SIG-M5 treated with dmso at 0.1 percent for 504 hours (cell line): ENCODE data around the gene C9.
A peak's percentile ranks its signal among the peaks of the same experiment; 100 is the strongest.
"Not testable (repeated sequence)": the region's sequence is repeated elsewhere in the genome, so short reads cannot be mapped to it uniquely, and the experiment has no call there.

Experiments
- DNase-seq: peaks from one replicate; lab custom pipeline; 2025; ENCODE audit not compliant: unreplicated experiment; lab: John Stamatoyannopoulos, UW

C9 gene

DNA sequence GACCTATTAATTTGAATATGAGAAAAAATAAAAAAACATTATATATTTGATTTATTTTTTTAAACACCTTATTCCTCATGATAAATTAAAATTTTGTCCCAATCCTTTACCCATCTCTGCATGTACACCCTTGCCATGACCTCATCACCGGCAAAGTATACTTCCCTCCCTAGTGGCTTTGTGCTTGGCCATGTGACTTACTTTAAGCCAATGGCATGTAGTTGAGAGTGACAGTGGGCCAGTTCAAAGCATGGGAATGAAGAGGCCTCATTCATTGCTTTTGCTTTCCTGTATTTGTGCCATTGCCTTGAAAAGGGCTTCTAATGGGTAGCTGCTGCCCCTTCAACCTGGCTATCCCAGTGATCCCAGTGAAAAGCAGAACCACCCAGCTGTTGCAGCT, 31.2 kb downstream of the C9 start:
- no peak for DNase-seq

DNA sequence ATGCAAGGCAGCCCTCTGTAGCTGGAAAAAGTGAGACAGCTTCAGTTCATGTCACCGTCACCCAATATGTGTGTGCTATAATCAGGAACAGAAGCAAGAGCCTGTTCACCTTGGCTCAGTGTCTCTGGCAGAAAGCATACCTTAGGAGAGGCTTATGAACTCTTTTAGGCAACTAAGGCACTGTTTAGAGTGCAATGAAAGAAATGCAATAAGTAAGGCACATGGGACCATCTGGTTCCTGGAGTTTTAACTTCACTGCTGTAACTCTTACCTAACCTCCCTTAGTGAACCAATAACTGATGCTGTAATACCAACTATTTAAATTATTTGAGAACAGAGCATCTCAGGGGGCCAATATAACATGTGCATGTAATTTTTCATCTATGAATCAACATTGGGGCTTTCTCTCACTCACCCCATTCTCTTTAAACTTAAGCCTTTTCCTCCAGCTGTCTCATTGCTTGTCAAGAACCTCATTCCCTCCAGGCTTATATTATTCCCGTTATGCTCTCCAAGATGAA, 32.4 kb downstream of the C9 start:
- no peak for DNase-seq

DNA sequence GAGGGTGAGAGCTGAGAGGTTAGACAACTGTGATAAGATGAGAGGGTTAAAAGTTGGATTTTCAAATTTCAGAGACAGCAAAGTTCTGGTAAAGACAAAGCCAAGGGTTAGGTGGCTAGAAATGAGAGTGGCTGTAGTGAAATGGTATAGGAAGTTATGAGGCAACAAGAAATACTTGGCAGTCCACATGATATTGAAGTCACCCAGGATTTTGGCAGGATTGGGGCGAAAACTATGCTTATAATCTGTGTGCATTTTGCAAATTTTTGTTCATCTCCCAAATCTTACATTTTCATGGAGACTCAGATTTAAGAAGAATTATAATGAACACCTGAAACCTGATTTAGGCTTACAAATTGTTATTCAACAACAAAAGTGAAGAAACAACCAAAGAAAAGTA, 35.6 kb downstream of the C9 start:
- DNase-seq: no peak

DNA sequence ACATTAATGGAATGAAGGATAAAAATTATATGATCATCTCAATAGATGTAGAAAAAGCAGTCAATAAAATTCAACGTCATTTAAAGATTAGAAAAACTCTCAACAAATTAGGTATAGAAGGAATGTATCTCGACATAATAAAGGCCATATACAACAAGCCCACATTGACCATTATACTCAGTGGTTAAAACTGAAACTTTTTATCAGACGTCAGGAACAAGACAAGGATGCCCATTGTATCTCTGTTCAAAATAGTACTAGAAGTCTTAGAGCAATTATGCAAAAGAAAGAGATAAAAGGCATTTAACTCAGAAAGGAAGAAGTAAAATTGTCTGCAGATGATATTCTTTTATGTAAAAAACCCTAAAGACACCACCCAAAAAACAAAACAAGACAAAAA, 40.8 kb downstream of the C9 start:
- DNase-seq: no peak

DNA sequence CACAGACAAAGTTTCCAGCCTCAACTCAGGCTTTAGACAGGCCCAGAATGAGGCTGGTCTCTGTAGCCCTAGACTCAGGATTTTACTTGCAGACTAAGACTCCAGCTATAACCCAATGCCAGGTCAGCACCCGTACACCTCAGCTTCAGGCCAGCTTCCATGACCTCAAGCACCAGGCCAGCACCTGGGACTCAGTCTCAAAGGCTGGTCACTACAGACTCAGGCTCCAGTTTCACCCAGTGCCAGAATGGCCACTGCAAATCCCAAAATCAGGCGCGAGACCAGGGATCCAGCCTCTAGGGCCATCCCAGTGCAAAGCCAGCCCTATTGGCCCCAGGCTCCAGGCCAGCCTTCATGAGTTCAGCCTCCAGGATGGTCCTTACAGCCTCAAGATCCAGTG, 44.9 kb downstream of the C9 start:
- DNase-seq: no peak

DNA sequence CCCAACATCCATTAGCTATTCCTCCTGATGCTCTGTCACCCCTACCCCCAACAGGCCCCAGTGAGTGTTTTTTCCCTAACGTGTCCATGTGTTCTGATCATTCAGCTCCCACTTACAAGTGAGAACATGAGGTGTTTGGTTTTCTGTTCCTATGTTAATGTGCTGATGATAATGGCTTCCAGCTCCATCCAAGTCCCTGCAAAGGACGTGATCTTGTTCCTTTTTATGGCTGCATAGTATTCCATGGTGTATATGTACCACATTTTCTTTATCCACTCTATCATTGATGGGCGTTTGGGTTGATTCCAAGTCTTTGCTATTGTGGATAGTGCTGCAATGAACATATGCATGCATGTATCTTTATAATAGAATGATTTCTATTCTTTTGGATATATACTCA, 47.8 kb downstream of the C9 start:
- DNase-seq: not testable (repeated sequence)

DNA sequence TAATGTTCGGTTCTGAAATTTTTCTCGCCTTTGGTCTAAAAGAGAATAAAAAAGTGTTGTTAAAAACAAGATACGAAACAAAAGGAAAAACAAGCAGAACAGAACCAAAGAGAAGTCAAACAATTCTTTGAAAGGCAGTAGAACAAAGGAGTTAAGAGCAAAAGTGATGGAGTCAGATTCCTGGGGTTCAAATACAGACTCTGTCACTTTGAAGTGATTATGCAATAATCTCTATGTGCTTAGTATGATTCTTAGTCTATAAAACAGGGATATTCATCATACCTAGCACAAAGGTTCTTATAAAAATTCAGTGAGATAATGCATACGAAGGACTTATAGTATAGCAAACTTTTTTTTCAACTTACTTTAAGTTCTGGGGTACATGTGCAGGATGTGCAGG, 48.3 kb downstream of the C9 start:
- DNase-seq: no peak

DNA sequence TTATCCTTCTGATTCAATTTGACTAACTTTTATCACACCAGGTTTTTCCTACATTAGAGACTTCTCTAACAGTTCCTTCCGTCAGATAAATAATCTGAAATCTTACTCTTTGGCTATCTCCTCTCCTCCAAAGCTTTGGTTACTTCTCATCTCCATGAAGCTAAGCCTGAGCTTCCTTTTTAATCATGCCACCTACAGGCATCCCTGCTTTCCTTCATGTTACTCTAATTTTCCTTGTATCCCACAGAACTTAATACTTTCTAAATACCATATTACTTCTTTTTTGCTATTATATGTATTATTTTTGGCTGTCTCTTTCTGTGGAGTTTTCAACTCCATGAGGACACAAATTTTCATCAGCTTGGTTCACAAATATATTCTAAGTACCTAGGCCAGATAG, 49.7 kb downstream of the C9 start:
- peak; percentile 8 for DNase-seq

DNA sequence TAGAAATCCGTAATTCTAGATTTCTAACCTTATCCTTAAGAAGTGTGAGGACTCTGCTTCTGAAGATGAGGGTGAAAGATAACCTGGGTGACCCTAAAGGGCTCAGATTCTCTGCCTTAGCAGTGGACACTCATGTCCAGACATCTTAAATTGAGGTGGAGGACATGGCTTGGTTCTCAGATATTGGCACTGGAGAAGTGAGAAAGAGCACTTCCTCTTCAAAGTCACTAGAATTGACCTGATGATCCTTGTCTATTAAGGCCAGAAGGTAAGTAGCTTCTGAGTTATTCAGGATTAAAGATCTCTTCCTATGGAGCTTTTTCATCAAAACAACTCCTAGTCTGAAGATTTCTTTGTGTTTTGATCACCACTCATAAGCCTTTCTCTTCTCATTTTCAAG, 54.8 kb downstream of the C9 start:
- DNase-seq: no peak

DNA sequence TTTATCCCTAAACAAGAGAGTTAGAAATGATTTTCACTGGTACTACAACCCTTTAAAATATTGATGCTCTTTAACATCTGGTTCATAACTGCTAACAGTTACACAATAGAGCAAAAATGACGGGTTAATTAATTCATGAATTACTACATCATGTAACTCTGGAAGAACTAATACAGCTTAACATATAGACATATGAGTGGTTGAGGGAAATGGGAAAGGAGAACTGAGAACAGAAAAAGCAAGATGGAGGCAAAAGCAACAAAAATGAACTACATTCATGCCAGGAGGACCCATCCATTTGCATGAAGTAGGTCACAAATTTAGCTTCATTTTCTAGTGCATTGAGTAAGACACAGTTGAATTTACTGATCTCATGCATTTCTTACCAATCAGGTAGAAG, 61.8 kb downstream of the C9 start:
- no peak for DNase-seq

DNA sequence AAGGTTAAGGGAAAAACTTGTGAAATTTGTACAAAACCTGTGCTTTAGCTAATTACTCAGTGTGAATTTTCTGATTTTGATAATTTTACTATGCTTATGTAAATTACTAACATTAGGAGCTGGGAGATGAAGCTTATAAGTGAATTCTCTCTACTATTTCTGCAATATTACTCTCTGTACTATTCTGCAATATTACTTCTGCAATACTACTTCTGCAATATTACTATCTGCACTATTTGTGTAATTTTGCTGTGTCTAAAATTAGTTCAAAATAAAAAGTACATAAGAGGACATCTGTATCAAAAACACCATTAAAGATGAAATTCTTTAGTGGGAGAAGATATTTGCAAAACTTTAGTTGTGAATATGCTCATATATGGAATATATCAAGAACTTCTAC, 62.9 kb downstream of the C9 start:
- DNase-seq: no peak

DNA sequence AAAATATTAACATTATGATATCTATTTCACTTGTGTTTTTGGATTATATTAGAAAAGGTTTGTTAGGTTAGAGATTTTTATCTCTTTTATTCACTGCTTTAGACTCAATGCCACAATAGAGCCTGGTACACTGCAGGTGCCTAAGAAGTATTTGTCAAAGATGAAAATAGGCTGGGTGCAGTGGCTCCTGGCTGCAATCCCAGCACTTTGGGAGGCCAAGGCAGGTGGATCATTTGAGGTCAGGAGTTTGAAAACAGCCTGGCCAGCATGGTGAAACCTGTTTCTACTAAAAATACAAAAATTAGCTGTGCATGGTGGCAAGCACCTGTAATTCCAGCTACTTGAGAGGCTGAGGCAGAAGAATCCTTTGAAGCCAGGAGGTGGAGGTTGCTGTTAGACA, 64.3 kb downstream of the C9 start:
- DNase-seq: no peak

DNA sequence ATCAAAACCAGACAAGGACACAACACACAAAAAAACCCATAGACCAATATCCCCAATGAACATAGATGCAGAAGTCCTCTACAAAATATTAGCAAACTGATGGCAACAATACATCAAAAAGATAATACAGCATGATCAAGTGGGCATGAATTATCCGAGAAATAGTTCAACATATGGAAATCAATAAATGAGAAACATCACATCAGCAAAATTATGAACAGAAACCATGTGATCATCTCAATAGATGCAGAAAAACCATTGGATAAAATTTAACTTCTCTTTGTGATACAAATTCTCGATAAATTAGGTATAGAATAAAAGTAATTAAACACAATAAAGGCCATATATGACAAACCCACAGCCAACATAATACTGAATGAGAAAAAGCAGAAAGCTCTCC, 69.6 kb downstream of the C9 start:
- no peak for DNase-seq

DNA sequence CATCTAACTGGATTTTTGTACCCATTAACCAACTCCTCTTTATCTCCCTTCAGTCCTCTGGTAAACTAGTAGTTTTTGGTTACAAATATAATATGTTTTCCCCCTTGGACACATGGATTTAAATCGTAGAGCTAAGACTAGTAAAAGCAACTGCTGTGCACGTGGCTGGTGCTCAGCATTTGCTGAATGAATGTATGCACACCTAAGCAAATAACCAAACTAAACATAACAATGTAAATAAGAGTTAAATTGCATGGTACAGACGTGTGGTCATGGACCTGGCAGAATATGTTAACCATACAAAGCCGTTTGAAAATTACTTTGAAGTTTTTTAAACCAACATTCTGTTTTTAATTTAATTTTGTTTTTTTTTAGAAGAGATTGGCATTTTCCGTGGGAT, 79.7 kb downstream of the C9 start:
- DNase-seq: no peak

DNA sequence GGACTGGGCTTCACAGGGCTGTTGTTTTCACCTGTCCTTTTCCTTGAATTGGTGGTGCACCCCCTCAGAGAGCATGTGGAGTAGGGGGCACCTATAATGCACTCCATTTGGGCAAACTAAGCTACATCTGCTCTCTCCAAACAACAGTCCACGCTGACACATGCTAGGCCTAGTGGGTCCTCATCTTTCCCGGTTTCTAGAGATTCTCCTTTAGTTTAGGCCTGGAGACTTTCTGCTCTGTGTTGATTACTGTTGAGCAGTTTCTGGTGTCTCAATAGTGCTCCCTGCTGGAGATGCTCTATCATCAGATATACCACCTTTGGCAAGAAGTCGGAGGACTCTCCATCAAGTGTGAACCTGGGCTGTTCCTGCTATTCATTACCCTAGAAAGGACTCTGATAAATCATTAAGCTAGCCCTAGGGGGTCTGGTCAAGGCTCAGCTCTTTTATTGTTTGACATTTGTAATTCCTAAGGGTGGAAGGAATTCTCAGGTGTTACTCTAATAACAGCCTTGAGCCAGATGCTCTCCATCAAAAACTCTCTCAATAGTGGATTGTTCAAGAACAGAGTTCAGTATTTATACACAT, 81.0 kb downstream of the C9 start:
- peak; percentile 79 for DNase-seq

DNA sequence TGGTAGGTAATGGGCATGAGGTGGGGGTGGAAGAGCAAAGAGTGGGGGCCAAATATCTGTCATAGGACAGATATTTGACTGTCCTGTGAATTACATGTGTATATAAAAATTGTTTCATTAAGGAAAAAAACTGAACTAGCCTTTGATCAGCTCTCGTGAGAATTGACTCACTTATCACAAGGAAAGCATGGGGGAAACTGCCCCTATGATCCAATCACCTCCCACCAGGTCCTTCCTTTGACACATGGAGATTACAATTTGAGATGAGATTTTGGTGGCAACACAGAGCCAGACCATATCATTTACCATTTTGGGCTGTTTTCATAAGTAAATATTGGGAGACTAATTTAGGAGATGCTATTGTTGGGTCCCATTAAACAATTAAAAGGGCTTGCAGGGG, 81.7 kb downstream of the C9 start:
- no peak for DNase-seq

DNA sequence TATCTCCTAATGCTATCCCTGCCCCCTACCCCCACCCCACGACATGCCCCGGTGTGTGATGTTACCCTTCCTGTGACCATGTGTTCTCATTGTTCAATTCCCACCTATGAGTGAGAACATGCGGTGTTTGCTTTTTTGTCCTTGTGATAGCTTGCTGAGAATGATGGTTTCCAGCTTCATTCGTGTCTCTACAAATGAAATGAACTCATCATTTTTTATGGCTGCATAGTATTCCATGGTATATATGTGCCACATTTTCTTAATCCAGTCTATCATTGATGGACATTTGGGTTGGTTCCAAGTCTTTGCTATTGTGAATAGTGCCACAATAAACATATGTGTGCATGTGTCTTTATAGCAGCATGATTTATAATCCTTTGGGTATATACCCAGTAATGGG, 88.4 kb downstream of the C9 start:
- not testable (repeated sequence) for DNase-seq

DNA sequence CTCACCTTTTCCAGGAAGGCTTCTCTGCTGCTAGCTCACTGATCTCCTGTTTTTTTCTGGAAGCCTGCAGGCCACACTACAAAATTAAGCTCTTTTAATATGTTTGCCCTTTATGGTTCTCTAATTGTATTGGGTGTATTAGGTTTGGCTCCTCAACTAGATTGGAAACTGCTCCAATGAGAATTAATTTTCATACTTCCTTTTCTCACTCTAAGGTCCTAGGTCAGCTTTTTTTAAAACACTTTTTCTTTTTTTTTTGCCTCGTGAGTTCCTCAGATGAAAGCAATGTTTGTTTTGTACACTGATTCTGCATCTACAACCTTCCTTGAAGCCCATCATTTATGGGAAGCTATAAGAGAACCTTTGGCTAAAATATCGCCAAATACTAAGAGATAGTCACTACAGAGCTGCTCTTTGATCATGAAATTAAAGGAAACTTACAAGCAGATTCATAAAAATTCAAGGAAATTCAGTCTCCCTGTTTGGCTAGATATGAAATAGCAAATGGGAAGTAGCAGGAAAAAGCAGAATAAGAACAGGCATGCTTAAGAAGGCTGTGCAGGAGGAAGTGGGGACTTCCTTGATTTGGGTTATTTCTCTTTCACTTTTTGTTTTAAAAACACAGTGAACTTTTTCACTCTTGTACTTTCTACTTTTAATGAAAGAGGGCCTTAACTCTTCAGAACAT, 89.8 kb downstream of the C9 start:
- peak; percentile 77 for DNase-seq

DNA sequence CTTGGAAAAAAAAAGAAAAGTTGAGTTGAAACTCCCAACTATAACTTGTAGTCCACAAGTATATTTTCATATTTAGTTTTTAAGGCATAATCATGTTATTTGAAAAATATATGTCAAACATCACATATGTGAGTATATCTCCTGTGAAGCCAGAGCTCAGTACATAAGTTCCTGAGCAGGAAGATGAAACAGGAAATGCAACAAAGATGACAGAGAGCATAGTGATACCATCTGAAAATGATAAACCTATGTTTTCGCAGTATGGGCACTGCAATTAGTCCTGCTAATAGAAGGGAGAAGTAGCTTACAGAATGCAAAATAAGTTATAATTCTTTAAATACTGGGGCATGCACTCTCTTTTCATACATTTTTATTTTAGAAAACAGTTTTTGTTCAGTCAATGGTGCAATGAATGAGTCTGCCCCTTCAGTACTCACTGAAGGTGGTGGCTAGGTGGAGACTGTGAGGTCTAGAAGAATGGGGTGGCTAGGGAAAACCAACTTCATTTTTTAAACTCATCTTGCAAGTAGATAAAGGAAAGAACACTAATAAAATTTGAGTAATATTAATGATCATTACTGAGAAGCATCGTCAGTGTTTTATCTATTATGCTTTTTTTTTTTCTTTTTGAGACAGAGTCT, 90.9 kb downstream of the C9 start:
- DNase-seq: peak; percentile 56

DNA sequence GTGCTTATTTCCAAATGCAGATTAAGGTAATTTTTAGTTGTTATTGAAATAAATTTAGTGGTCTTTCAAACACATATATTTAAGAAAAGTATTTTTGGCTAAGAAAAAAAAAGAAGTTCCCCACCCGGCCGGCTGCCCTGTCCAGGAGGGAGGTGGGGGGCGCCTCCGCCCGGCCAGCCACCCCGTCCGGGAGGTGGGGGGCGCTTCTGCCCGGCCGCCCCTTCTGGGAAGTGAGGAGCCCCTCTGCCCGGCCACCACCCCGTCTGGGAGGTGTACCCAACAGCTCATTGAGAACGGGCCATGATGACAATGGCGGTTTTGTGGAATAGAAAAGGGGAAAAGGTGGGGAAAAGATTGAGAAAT, 91.4 kb downstream of the C9 start:
- DNase-seq: not testable (repeated sequence)

DNA sequence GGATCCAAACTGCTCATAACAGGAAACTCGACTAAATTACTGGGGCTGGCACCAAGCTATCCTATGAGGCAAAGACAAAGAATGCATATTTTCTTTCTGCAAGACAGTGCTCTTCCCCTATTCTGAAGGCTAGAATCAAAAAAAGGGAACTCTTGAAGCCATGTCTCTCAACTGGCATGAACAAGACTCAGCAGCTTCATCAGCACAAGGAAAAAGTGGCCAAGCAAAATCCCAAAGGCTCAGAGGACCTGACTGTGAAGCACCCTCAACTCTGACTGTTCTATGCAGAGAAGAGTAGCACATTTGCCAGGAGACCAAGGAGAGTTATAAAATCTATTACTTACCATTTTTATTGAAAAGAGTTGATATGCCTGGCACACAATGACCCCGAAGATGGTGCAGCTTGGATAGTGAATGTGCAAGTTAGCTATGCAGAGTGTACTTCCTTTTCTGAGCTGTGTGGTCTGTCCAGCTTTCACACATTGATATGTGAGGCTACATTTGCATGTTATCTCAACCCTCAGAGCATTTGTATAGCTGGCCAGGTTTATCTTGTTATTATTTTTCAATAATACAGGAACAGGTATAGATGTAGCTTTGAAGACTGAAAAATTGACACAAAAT, 94.0 kb downstream of the C9 start:
- peak; percentile 80 for DNase-seq

DNA sequence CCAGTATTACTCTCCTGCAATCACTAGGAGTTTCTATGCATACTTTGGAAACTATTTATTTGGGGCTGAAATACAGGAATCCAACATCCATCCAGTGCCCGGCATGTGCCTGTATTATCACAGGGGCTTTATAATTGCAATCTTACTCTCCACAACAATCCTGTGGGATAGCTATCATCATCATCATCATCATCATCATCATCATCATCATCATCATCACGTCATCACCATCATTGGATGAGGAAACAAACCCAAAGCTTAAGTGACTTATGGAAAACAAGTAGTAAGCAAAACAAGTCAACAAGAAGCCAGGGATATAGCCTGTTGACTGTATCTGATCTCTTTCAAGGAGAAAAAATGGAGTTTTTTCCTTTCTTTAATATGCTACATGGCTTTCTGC, 97.1 kb downstream of the C9 start:
- DNase-seq: no peak
